Esophagus squamous epithelium (tissue), 5 donors: ENCODE results near the gene MISP3. TPM values are rescaled to one million over a fixed set of nuclear protein-coding genes. Genes with fewer than 3 reads are reported as not detected.

ENCODE experiments used
- DNase-seq: peaks from one replicate; lab custom pipeline; 2025; lab: John Stamatoyannopoulos, UW
- H3K27ac ChIP-seq, 4 donors: fragments of 200-600 bp; sonication (generic); one replicate each; pipeline ENCODE4 v1.5.1; 2016 to 2019; ENCODE audit warnings: mild to moderate bottlenecking in 1 of 4
- H3K27me3 ChIP-seq, 4 donors: fragments of 200-600 bp; sonication (generic); 1 replicate in 3 of 4; 2 replicates in 1 of 4; pipeline versions ENCODE4 v1.5.1 to v1.6.0; 2017 to 2021; ENCODE audit warnings: antibody characterized with exemption in 1 of 4
- H3K36me3 ChIP-seq, 3 donors: fragments of 200-600 bp; sonication (generic); one replicate each; pipeline ENCODE4 v1.5.1; 2016 to 2019
- H3K4me1 ChIP-seq, 3 donors: fragments of 200-600 bp; sonication (generic); one replicate each; pipeline ENCODE4 v1.5.1; 2017 to 2019
- H3K4me3 ChIP-seq, 4 donors: fragments of 200-600 bp; sonication (generic); 1 replicate in 3 of 4; 2 replicates in 1 of 4; pipeline ENCODE4 v1.5.1; 2016 to 2019; ENCODE audit warnings: mild to moderate bottlenecking in 2 of 4, moderate library complexity in 1 of 4
- H3K9me3 ChIP-seq, 3 donors: fragments of 200-600 bp; sonication (generic); one replicate each; pipeline ENCODE4 v1.5.1; 2016 to 2019
- POLR2A ChIP-seq, 4 donors: fragments of 450-650 bp; IDR thresholded peaks; one replicate each; pipeline ENCODE4 v1.6.1; 2017; ENCODE audit warnings: antibody characterized with exemption in 4 of 4, mild to moderate bottlenecking in 4 of 4, moderate library complexity in 3 of 4
- WGBS, 2 donors: methylation state at CpG; one replicate each; pipeline ENCODE4 v1.1.5; 2018; 5-methylcytosine and 5-hydroxymethylcytosine counted together
- intact Hi-C: fragments of 100-400 bp; cut with DNase I; formaldehyde crosslinking; loops from one replicate; pipeline ENCODE4 v1.15.0; 2022
- total RNA-seq, 4 donors: library from RNA; depleted of rRNA; stranded (reverse); fragments of >200 nt; gene quantifications; one replicate each; pipeline ENCODE4 v1.1.0, GENCODE V29; 2016
- TF ChIP-seq, protein P1 (sequence below), 6 experiments: fragments of 450-650 bp in 4 of 6; fragments of 200-600 bp in 2 of 6; sonication (generic) in 2 of 6; IDR thresholded peaks; one replicate each; pipeline ENCODE4 v1.5.1; 2016 to 2019; ENCODE audit warnings: antibody characterized with exemption in 6 of 6, mild to moderate bottlenecking in 4 of 6, moderate library complexity in 4 of 6
- donor health status: DM: yes; HTN: yes; CAD: no.

Gene MISP3
- total RNA-seq, 4 donors from 2014 or later, result 2.0 to 8.9 (median 4.0) TPM

DNA sequence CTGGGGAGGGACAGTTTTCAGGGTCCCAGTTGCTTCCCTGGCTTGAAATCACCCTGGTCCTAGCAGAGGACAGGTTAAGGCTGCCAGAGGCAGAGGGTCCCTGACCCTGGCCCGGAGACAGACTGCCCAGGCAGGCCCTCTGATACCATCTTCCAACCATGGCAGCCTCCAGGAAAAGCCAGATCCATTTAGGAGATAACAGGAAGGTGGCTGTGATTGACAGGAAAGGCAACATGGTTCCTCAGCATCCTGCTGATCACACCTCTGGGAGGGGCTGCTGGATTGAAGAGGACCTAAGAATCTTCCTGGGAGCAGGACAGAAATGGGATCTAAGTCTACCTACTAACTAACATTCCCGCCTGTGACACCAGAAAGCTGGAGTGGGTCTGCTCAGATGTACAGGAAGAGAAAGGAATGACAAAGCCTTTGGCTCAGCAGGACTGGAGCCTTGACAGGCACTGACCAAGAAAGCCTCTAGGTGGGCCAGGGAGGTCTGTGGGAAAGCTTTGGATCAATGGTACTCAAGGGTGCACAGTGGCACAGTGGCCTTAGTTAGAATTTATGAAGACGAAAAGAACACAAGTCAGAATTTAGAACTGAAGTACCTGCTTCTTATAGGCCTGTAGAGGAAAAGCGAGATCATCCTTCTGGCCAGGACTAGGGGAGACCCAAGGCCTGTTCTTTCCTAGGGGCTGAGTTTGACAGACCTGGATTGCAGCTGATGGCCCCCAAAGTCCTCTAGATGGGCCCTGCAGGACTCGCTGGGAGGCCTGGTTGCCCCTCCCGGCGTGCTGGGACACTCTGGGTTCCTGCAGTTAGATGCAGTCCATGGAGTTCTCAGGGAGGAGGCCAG, 47.3 kb downstream of the MISP3 start:
- DNase-seq, result no peak
- TF ChIP-seq, protein P1, sequence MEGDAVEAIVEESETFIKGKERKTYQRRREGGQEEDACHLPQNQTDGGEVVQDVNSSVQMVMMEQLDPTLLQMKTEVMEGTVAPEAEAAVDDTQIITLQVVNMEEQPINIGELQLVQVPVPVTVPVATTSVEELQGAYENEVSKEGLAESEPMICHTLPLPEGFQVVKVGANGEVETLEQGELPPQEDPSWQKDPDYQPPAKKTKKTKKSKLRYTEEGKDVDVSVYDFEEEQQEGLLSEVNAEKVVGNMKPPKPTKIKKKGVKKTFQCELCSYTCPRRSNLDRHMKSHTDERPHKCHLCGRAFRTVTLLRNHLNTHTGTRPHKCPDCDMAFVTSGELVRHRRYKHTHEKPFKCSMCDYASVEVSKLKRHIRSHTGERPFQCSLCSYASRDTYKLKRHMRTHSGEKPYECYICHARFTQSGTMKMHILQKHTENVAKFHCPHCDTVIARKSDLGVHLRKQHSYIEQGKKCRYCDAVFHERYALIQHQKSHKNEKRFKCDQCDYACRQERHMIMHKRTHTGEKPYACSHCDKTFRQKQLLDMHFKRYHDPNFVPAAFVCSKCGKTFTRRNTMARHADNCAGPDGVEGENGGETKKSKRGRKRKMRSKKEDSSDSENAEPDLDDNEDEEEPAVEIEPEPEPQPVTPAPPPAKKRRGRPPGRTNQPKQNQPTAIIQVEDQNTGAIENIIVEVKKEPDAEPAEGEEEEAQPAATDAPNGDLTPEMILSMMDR (IDR thresholded peaks at IDR 0.05), result no peak
- TF ChIP-seq POLR2A (IDR thresholded peaks at IDR 0.05), result no peak
- H3K9me3 ChIP-seq, result no peaks in the 10 kb centered on the region
- no peaks in the 10 kb centered on the region for H3K27me3 ChIP-seq
- no peak overlapping the region for H3K4me3 ChIP-seq
- intact Hi-C loops, result no loop called here
- peaks cover 20 to 45% (median 31%) of the 10 kb centered on the region in 3 donors for H3K4me1 ChIP-seq
- WGBS, 2 donors, result 91% methylated on average over 3 to 4 of the region's 7 CpGs
- H3K36me3 ChIP-seq, result no peaks in the 10 kb centered on the region
- peak overlapping the region; percentile 93 to 100 (median 95) for H3K27ac ChIP-seq

DNA sequence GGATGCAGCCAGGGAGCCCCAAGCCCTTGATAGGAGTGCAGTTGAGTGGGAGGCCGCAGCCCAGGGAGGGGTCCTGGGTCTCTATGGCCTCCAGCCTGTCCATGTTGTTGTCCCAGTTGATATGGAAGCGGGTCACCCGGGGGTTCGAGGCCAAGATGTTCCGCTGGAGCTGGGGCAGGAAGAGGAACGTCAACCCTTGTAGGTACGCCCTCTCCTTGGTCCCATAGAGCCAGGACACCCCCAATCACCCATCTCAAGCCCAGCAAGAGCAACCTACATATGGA, 47.9 kb downstream of the MISP3 start:
- no peaks in the 10 kb centered on the region for H3K9me3 ChIP-seq
- no peak for DNase-seq
- intact Hi-C loops, result no loop called here

DNA sequence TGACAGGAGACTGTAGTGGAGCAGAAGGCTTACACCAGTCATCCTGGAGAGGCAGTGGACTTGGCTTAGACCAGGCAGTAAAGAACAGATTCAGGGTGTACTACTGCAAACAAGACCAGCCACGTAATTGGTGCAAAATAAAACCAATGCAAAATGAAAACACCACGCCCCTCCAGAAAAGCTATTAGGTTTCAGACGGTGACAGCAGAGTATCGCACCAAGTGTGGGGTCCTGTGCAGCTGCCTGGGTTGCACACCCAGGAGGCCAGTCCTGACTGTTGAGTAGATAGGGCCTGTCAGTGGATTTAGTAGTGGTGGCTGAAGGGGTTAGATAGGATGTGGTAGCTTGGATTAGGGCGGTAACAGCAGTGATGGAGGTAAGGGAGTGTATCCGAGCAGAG, 50.3 kb downstream of the MISP3 start:
- TF ChIP-seq, protein P1 (IDR thresholded peaks at IDR 0.05), result no peak
- TF ChIP-seq POLR2A (IDR thresholded peaks at IDR 0.05), result no peak
- no peaks in the 10 kb centered on the region for H3K36me3 ChIP-seq
- H3K9me3 ChIP-seq, result no peaks in the 10 kb centered on the region
- H3K27ac ChIP-seq, result no peak overlapping the region
- DNase-seq, result no peak
- 81 to 92% methylated on average over 6 of the region's 6 CpGs for WGBS, 2 donors
- peaks cover 9 to 22% (median 15%) of the 10 kb centered on the region in 3 donors for H3K4me1 ChIP-seq
- H3K27me3 ChIP-seq, result no peaks in the 10 kb centered on the region
- H3K4me3 ChIP-seq, result no peak overlapping the region
- intact Hi-C loops, result no loop called here

More for the DNA sequence above, 47.9 kb downstream of the MISP3 start:
- WGBS, 2 donors, result 94 to 95% methylated on average over 4 to 7 of the region's 7 CpGs
- H3K27ac ChIP-seq, result peak overlapping the region in 3 of 4 donors; percentile 93 to 100 (median 95)
- H3K4me1 ChIP-seq, result peaks cover 20 to 39% (median 29%) of the 10 kb centered on the region in 3 donors
- H3K36me3 ChIP-seq, result no peaks in the 10 kb centered on the region
- no peak overlapping the region for H3K4me3 ChIP-seq
- no peak for TF ChIP-seq POLR2A (IDR thresholded peaks at IDR 0.05)
- TF ChIP-seq, protein P1 (IDR thresholded peaks at IDR 0.05), result no peak
- no peaks in the 10 kb centered on the region for H3K27me3 ChIP-seq

Other genes with a start within 250 kb of the MISP3 start
- not detected for gene NANOS3, start 195.7 kb upstream of the MISP3 start, total RNA-seq
- 1 to 10 TPM; 1.8 to 6.3 (median 4.0) TPM for gene BRME1, start 166.7 kb upstream of the MISP3 start, total RNA-seq
- gene CC2D1A, start 166.6 kb upstream of the MISP3 start, total RNA-seq, result 10 to 100 TPM; 28.0 to 56.9 (median 36.0) TPM
- gene PODNL1, start 134.4 kb upstream of the MISP3 start, total RNA-seq, result 1 to 10 TPM; 2.3 to 8.0 (median 3.3) TPM
- 10 to 100 TPM; 14.7 to 23.1 (median 19.5) TPM for gene DCAF15, start 120.3 kb upstream of the MISP3 start, total RNA-seq
- 1 to 10 TPM; 1.8 to 7.5 (median 3.9) TPM for gene RFX1, start 66.5 kb upstream of the MISP3 start, total RNA-seq
- not detected for gene RLN3, start 44.6 kb upstream of the MISP3 start, total RNA-seq
- gene IL27RA, start 41.0 kb upstream of the MISP3 start, total RNA-seq, result 1 to 10 TPM in 3 of 4 donors, under 1 TPM in 1; 0.83 to 4.9 (median 2.1) TPM
- gene PALM3, start 10.7 kb upstream of the MISP3 start, total RNA-seq, result not detected
- not detected for gene C19orf67, start 13.0 kb downstream of the MISP3 start, total RNA-seq
- gene SAMD1, start 18.0 kb downstream of the MISP3 start, total RNA-seq, result 10 to 100 TPM; 16.8 to 32.2 (median 27.1) TPM
- gene PRKACA, start 45.0 kb downstream of the MISP3 start, total RNA-seq, result 10 to 100 TPM; 28.6 to 42.8 (median 37.0) TPM
- gene ASF1B, start 63.8 kb downstream of the MISP3 start, total RNA-seq, result 10 to 100 TPM in 2 of 4 donors, 1 to 10 TPM in 2; 3.2 to 25.6 (median 14.2) TPM
- gene ADGRL1, start 133.4 kb downstream of the MISP3 start, total RNA-seq, result 10 to 100 TPM in 2 of 4 donors, 1 to 10 TPM in 2; 6.2 to 21.5 (median 10.7) TPM